Lower leg skin (tissue), 3 donors: Measurements from ENCODE around the gene CLEC16A.

Experiments
- POLR2A ChIP-seq, 2 donors: fragments of 450-650 bp; IDR thresholded peaks; one replicate each; pipeline ENCODE4 v1.6.1; 2016 to 2017; ENCODE audit warnings: antibody characterized with exemption in 2 of 2, mild to moderate bottlenecking in 1 of 2, moderate library complexity in 1 of 2
- TF ChIP-seq, protein P1 (sequence below), 3 donors: fragments of 450-650 bp; IDR thresholded peaks; one replicate each; pipeline ENCODE4 v1.5.1; 2016; ENCODE audit warnings: antibody characterized with exemption in 3 of 3, mild to moderate bottlenecking in 3 of 3, moderate library complexity in 2 of 3

DNA sequence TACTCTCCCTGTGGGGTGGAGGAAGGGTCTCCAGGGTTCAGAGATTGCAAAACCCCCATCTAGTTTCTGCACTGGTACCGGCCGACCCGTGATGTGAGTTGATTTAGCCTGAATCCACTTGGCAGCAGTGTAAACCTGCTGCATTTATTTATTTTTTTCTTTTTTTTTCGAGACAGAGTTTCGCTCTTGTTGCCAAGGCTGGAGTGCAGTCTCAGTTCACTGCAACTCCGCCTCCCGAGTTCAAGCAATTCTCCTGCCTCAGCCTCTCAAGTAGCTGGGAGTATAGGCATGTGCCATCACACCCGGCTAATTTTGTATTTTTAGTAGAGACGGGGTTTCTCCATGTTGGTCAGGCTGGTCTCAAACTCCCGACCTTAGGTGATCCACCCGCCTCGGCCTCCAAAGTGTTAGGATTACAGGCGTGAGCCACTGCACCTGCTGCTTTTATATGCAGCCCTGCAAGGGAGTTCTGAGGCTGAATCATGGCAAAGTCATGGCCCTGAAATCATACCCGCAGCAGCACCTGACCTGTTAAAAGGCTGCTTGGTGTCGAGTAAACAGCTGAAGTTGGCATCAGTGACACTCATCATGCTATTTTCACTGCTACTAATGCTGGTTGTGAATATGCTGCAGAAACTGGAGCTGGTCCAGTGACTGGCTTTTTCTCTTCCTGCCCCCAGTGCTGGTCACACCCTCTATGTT lies 23.5 kb upstream of the CLEC16A start:
- TF ChIP-seq, protein P1, sequence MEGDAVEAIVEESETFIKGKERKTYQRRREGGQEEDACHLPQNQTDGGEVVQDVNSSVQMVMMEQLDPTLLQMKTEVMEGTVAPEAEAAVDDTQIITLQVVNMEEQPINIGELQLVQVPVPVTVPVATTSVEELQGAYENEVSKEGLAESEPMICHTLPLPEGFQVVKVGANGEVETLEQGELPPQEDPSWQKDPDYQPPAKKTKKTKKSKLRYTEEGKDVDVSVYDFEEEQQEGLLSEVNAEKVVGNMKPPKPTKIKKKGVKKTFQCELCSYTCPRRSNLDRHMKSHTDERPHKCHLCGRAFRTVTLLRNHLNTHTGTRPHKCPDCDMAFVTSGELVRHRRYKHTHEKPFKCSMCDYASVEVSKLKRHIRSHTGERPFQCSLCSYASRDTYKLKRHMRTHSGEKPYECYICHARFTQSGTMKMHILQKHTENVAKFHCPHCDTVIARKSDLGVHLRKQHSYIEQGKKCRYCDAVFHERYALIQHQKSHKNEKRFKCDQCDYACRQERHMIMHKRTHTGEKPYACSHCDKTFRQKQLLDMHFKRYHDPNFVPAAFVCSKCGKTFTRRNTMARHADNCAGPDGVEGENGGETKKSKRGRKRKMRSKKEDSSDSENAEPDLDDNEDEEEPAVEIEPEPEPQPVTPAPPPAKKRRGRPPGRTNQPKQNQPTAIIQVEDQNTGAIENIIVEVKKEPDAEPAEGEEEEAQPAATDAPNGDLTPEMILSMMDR (IDR thresholded peaks at IDR 0.05): no peak
- TF ChIP-seq POLR2A (IDR thresholded peaks at IDR 0.05): no peak
